B cell (primary cell): ENCODE measurements around the gene FEM1C. TPM values are rescaled to one million over a fixed set of nuclear protein-coding genes. Genes with fewer than 3 reads are reported as not detected.

Source experiments
- ATAC-seq: fragments of 200-7000 bp; cut with Tn5 transposase; one replicate; pipeline ENCODE4 v1.10.0; 2021; ENCODE audit warnings: low read depth, mild to moderate bottlenecking, moderate number of reproducible peaks, moderate library complexity
- CTCF ChIA-PET: fragments of 350-600 bp; sonication (Branson Sonifier 250); formaldehyde crosslinking; loops from one replicate; lab custom pipeline; 2021; ENCODE audit warnings: antibody characterized with exemption, inconsistent platforms; lab: Charles Lee
- POLR2A ChIA-PET: fragments of 350-600 bp; sonication (Branson Sonifier 250); formaldehyde crosslinking; loops from one replicate; lab custom pipeline; 2021; ENCODE audit warnings: antibody characterized with exemption; lab: Charles Lee
- DNase-seq: peaks from one replicate; pipeline ENCODE4 v3.0.0; 2013
- H2AFZ ChIP-seq: 2 replicates; pipeline ENCODE4 v1.6.1; 2012; ENCODE audit warnings: mild to moderate bottlenecking, low read depth, low read length; ENCODE audit not compliant: insufficient read depth, poor library complexity, severe bottlenecking
- H3K27ac ChIP-seq, 2 donors: 1 replicate in 1 of 2; 2 replicates in 1 of 2; pipeline ENCODE4 v1.5.1; 2012 to 2013; ENCODE audit warnings: low read length in 2 of 2, mild to moderate bottlenecking in 2 of 2, moderate library complexity in 1 of 2
- H3K27me3 ChIP-seq, 4 experiments: fragments of 200-600 bp in 1 of 4; sonication (generic) in 1 of 4; replicated peaks in 1 of 4; 1 replicate in 2 of 4; 2 replicates in 2 of 4; pipeline versions ENCODE4 v1.6.1 to v1.7.0; 2013 to 2016; ENCODE audit warnings: low read length in 3 of 4, mild to moderate bottlenecking in 2 of 4, mixed read lengths in 1 of 4, moderate library complexity in 1 of 4; ENCODE audit not compliant: insufficient read depth in 4 of 4, control insufficient read depth in 3 of 4; ENCODE audit errors: control extremely low read depth in 1 of 4
- H3K36me3 ChIP-seq, 2 experiments: replicated peaks in 1 of 2; 1 replicate in 1 of 2; 2 replicates in 1 of 2; pipeline versions ENCODE4 v1.6.1 to v1.7.1; 2013; ENCODE audit warnings: low read length in 1 of 2; ENCODE audit not compliant: insufficient read depth in 2 of 2, control insufficient read depth in 1 of 2; ENCODE audit errors: control extremely low read depth in 1 of 2, extremely low read depth in 1 of 2
- H3K4me1 ChIP-seq, 2 donors: fragments of 200-600 bp in 1 of 2; sonication (generic) in 1 of 2; 1 replicate in 1 of 2; 2 replicates in 1 of 2; pipeline versions ENCODE4 v1.5.1 to v1.6.1; 2013 to 2017; ENCODE audit warnings: low read length in 2 of 2; ENCODE audit not compliant: control insufficient read depth in 2 of 2, insufficient read depth in 2 of 2
- H3K4me2 ChIP-seq: replicated peaks from 2 replicates; pipeline ENCODE3; 2012; ENCODE audit warnings: mild to moderate bottlenecking, low read depth, low read length; ENCODE audit not compliant: poor library complexity, severe bottlenecking
- H3K4me3 ChIP-seq, 5 experiments: fragments of 200-600 bp in 1 of 5; sonication (generic) in 1 of 5; 1 replicate in 3 of 5; 2 replicates in 2 of 5; pipeline versions ENCODE4 v1.5.1 to v1.7.0; 2011 to 2016; ENCODE audit warnings: low read length in 4 of 5, mild to moderate bottlenecking in 4 of 5, low read depth in 2 of 5, control low read depth in 1 of 5, moderate library complexity in 1 of 5; ENCODE audit not compliant: insufficient read depth in 1 of 5; ENCODE audit errors: control extremely low read depth in 1 of 5, extremely low read depth in 1 of 5
- H3K79me2 ChIP-seq: fragments of 200-600 bp; sonication (generic); one replicate; pipeline ENCODE4 v1.6.0; 2016; ENCODE audit warnings: low read length; ENCODE audit not compliant: control insufficient read depth, insufficient read depth
- H3K9ac ChIP-seq: fragments of 200-600 bp; sonication (generic); 2 replicates; pipeline ENCODE4 v1.6.1; 2017; ENCODE audit warnings: mild to moderate bottlenecking, low read length, moderate library complexity
- H3K9me3 ChIP-seq, 3 donors: one replicate each; pipeline versions ENCODE4 v1.6.1 to v1.7.1; 2013; ENCODE audit warnings: low read length in 2 of 3; ENCODE audit not compliant: control insufficient read depth in 2 of 3, insufficient read depth in 1 of 3; ENCODE audit errors: control extremely low read depth in 1 of 3
- H4K20me1 ChIP-seq: 2 replicates; pipeline ENCODE4 v1.6.0; 2012; ENCODE audit warnings: mild to moderate bottlenecking, low read length; ENCODE audit not compliant: insufficient read depth, control insufficient read depth, poor library complexity, severe bottlenecking
- H3K27ac Mint-ChIP-seq: one replicate; pipeline ENCODE4 v1.8.0; 2021; ENCODE audit warnings: mixed read lengths
- H3K27me3 Mint-ChIP-seq: one replicate; pipeline ENCODE4 v1.8.0; 2021; ENCODE audit warnings: mixed read lengths
- H3K4me1 Mint-ChIP-seq: one replicate; pipeline ENCODE4 v1.8.0; 2021; ENCODE audit warnings: mixed read lengths
- H3K4me3 Mint-ChIP-seq: one replicate; pipeline ENCODE4 v1.8.0; 2021; ENCODE audit warnings: mixed read lengths
- H3K9me3 Mint-ChIP-seq: one replicate; pipeline ENCODE4 v1.8.0; 2022; ENCODE audit warnings: mixed read lengths; ENCODE audit not compliant: insufficient read depth
- EZH2 ChIP-seq: IDR thresholded peaks from 2 replicates; pipeline ENCODE4 v1.6.1; 2012; ENCODE audit warnings: borderline replicate concordance, low read depth, mild to moderate bottlenecking, moderate library complexity, low read length; ENCODE audit not compliant: insufficient read depth, poor library complexity, severe bottlenecking
- WGBS: methylation state at CpG from one replicate; pipeline ENCODE4 v1.1.5; 2013; ENCODE audit warnings: missing lambda C conversion rate; ENCODE audit not compliant: insufficient coverage; 5-methylcytosine and 5-hydroxymethylcytosine counted together
- intact Hi-C: fragments of 100-400 bp; cut with micrococcal nuclease; formaldehyde crosslinking; loops from one replicate; pipeline ENCODE4 v1.10.0; 2022
- polyA plus RNA-seq: library from polyadenylated mRNA; depleted of rRNA; stranded (reverse); fragments of >200 nt; gene quantifications from 2 replicates; pipeline ENCODE4 v1.2.3, GENCODE V29; 2012
- total RNA-seq, 2 donors: library from RNA; stranded (reverse); fragments of 120-200 nt in 1 of 2; gene quantifications; 1 replicate in 1 of 2; 2 replicates in 1 of 2; pipeline versions ENCODE4 v1.2.3 to v1.2.4, GENCODE V29; 2013 to 2022
- TF ChIP-seq, protein P1 (sequence below): fragments of 200-600 bp; IDR thresholded peaks from one replicate; pipeline ENCODE4 v1.8.0; 2022; ENCODE audit warnings: antibody characterized with exemption, mild to moderate bottlenecking

FEM1C gene
- total and polyA plus RNA-seq, 2 donors (not counting 1 experiment from before 2014, with no cell fraction given), result 14.9 to 18.7 TPM

DNA sequence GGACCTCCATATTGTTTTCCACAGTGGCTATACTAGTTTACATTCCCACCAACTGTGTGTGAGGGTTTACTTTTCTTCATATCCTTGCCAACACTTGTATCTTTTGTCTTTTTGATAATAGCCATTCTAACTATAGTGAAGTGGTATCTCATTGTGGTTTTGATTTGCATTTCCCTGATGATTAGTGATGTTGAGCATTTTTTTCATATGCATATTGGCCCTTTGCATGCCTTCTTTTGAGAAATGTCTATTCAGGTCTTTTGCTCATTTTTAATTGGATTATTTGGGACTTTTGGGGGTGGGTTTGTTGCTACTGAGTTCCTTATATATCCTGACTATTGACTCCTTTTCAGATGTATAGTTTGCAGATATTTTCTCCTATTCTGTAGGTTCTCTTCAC is 44.4 kb downstream of the FEM1C start:
- Histone ChIP-seq H3K27ac (no peak overlapping the region), H3K9ac (no peak overlapping the region), H3K36me3 (no peaks in the 10 kb centered on the region), H3K4me2 (no peak overlapping the region), H3K4me3 (no peak overlapping the region), H3K9me3 (peaks cover 3% of the 10 kb centered on the region in 3 donors), H3K27me3 (peaks cover 0 to 3% (median 0%) of the 10 kb centered on the region in 4 experiments), H2AFZ (no peak overlapping the region), H4K20me1 (no peaks in the 10 kb centered on the region), H3K4me1 (no peaks in the 10 kb centered on the region), H3K79me2 (no peaks in the 10 kb centered on the region)
- POLR2A ChIA-PET, result no interaction called here
- no peak for ATAC-seq
- CTCF ChIA-PET, result no interaction called here
- intact Hi-C loops, result no loop called here
- TF ChIP-seq, protein P1, sequence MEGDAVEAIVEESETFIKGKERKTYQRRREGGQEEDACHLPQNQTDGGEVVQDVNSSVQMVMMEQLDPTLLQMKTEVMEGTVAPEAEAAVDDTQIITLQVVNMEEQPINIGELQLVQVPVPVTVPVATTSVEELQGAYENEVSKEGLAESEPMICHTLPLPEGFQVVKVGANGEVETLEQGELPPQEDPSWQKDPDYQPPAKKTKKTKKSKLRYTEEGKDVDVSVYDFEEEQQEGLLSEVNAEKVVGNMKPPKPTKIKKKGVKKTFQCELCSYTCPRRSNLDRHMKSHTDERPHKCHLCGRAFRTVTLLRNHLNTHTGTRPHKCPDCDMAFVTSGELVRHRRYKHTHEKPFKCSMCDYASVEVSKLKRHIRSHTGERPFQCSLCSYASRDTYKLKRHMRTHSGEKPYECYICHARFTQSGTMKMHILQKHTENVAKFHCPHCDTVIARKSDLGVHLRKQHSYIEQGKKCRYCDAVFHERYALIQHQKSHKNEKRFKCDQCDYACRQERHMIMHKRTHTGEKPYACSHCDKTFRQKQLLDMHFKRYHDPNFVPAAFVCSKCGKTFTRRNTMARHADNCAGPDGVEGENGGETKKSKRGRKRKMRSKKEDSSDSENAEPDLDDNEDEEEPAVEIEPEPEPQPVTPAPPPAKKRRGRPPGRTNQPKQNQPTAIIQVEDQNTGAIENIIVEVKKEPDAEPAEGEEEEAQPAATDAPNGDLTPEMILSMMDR, result no peak
- no peak for TF ChIP-seq EZH2
- H3K27me3 Mint-ChIP-seq, result no peaks in the 10 kb centered on the region
- no peak overlapping the region for H3K4me3 Mint-ChIP-seq
- no peaks in the 10 kb centered on the region for H3K9me3 Mint-ChIP-seq
- H3K27ac Mint-ChIP-seq, result no peak overlapping the region
- no peaks in the 10 kb centered on the region for H3K4me1 Mint-ChIP-seq
- no peak for DNase-seq

DNA sequence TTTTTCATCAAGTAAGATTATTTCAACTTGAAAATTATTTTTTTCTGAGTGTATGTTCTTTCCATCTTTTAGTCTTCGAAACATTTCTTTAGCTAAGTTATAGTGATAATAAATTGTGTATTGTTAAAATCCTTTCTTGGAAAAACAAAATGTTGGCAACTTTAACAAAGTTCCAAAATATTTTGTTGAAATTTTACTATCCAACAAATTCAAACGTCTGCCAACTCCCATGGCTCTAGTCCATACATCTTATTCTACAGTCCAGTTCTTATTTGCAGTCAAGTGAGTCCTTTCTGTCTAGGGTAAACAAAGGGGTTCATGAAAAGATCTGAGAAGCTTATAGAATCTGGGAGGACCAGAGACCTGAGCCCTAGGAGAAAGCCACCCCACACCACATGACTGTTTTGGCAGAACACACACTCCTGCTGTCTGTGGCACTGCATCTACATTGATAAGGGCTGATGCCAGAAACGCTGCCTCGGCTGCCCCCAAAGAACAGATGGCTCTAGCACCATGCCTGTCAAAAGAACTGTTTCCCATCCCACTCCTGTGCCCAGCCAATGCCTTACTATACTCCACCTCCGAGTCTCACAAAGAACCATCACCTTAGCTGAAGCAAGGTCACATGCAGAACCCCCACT is 47.5 kb downstream of the FEM1C start:
- H3K27me3 Mint-ChIP-seq, result peaks cover 15% of the 10 kb centered on the region
- POLR2A ChIA-PET, result no interaction called here

More for the DNA sequence above, 47.5 kb downstream of the FEM1C start:
- intact Hi-C loops, result no loop called here
- H3K4me2 ChIP-seq, result no peak overlapping the region
- no peak overlapping the region for H3K27ac ChIP-seq
- CTCF ChIA-PET, result no interaction called here
- TF ChIP-seq EZH2, result no peak
- no peak overlapping the region for H3K27ac Mint-ChIP-seq
- H3K4me3 Mint-ChIP-seq, result no peak overlapping the region
- ATAC-seq (no peak), DNase-seq (no peak)
- no peak overlapping the region for H2AFZ ChIP-seq
- no peaks in the 10 kb centered on the region for H3K9me3 Mint-ChIP-seq
- no peaks in the 10 kb centered on the region for H4K20me1 ChIP-seq
- H3K79me2 ChIP-seq, result no peaks in the 10 kb centered on the region
- H3K4me3 ChIP-seq, result no peak overlapping the region
- peaks cover 0 to 10% (median 4%) of the 10 kb centered on the region in 4 experiments for H3K27me3 ChIP-seq
- no peaks in the 10 kb centered on the region for H3K36me3 ChIP-seq
- H3K9me3 ChIP-seq, result peaks cover 0 to 3% (median 3%) of the 10 kb centered on the region in 3 donors
- no peaks in the 10 kb centered on the region for H3K4me1 ChIP-seq
- WGBS, result 100% methylated on average over 2 of the region's 5 CpGs
- peaks cover 2% of the 10 kb centered on the region for H3K4me1 Mint-ChIP-seq
- H3K9ac ChIP-seq, result no peak overlapping the region
